HCT116 (cell line): ENCODE results near the gene ZNF423.

Experiments
- ATF3 ChIP-seq: IDR thresholded peaks from 2 replicates; pipeline ENCODE4 v1.6.1; 2012
- CEBPB ChIP-seq: IDR thresholded peaks from 2 replicates; pipeline ENCODE4 v1.6.1; 2012; ENCODE audit warnings: low read depth
- CTCF ChIP-seq, 3 experiments: fragments of 200-600 bp in 1 of 3; sonication (generic) in 1 of 3; IDR thresholded peaks in 2 of 3; conservative IDR thresholded peaks in 1 of 3; 2 replicates each; pipeline ENCODE4 v1.5.1; 2012 to 2017; ENCODE audit warnings: low read depth in 2 of 3, low read length in 2 of 3, antibody characterized with exemption in 1 of 3, borderline replicate concordance in 1 of 3, control low read depth in 1 of 3, mild to moderate bottlenecking in 1 of 3, mixed read lengths in 1 of 3, mixed run types in 1 of 3, moderate library complexity in 1 of 3; ENCODE audit not compliant: insufficient read depth in 1 of 3
- EGR1 ChIP-seq: IDR thresholded peaks from 2 replicates; pipeline ENCODE4 v1.6.1; 2012; ENCODE audit warnings: low read depth
- EZH2 ChIP-seq: fragments of 200-600 bp; sonication (generic); IDR thresholded peaks from 2 replicates; pipeline ENCODE4 v1.6.1; 2017; ENCODE audit warnings: antibody characterized with exemption, mixed run types
- POLR2A ChIP-seq: IDR thresholded peaks from 2 replicates; pipeline ENCODE4 v1.7.0; 2011; ENCODE audit warnings: borderline replicate concordance; ENCODE audit not compliant: insufficient read depth, insufficient read length; ENCODE audit errors: extremely low read depth
- POLR2AphosphoS5 ChIP-seq: IDR thresholded peaks from 2 replicates; pipeline ENCODE4 v1.6.1; 2011; ENCODE audit warnings: mild to moderate bottlenecking, low read depth, low read length, moderate library complexity
- SP1 ChIP-seq: IDR thresholded peaks from 2 replicates; pipeline ENCODE4 v1.6.1; 2012; ENCODE audit warnings: low read depth
- SRF ChIP-seq: IDR thresholded peaks from 2 replicates; pipeline ENCODE4 v1.6.1; 2012; ENCODE audit warnings: low read depth
- TCF7L2 ChIP-seq: IDR thresholded peaks from 2 replicates; pipeline ENCODE4 v1.7.0; 2011; ENCODE audit warnings: borderline replicate concordance, inconsistent platforms; ENCODE audit not compliant: insufficient read depth, insufficient read length; ENCODE audit errors: extremely low read depth
- YY1 ChIP-seq: IDR thresholded peaks from 2 replicates; pipeline ENCODE4 v1.6.1; 2011; ENCODE audit warnings: low read length, low read depth, moderate library complexity, mild to moderate bottlenecking; ENCODE audit not compliant: insufficient replicate concordance; ENCODE audit errors: extremely low read depth
- ZFX ChIP-seq: fragments of 450-650 bp; IDR thresholded peaks from 2 replicates; pipeline ENCODE4 v1.6.1; 2017

GRCh38 chr16:49869731-49870130 lies 13.8 kb upstream of the ZNF423 start:
- TF ChIP-seq CTCF (IDR thresholded peaks at IDR 0.05 in 2 of 3, conservative IDR thresholded peaks at IDR 0.05 in 1 of 3; ENCODE audit: borderline replicate concordance in 1 of 3, insufficient read depth in 1 of 3, low read depth in 2 of 3, low read length in 2 of 3) (no peak), EZH2 (no peak), SP1 (no peak), SRF (no peak), ATF3 (no peak), YY1 (no peak), CEBPB (no peak), POLR2AphosphoS5 (no peak), POLR2A (no peak), ZFX (no peak), TCF7L2 (no peak), EGR1 (no peak)
